GM23338 (cell line): ENCODE measurements around the gene HPRT1. TPM values are rescaled to one million over a fixed set of nuclear protein-coding genes. Genes with fewer than 3 reads are reported as not detected.

ENCODE experiments used
- ATAC-seq: fragments of 200-7000 bp; cut with Tn5 transposase; 3 replicates; pipeline ENCODE4 v1.9.1; 2020
- DNase-seq: peaks from one replicate; pipeline ENCODE4 v3.0.0-alpha.2; 2015; ENCODE audit warnings: low spot score
- H2AFZ ChIP-seq: fragments of 200-600 bp; sonication (generic); 2 replicates; pipeline ENCODE4 v1.8.0; 2016; ENCODE audit warnings: antibody characterized with exemption, mild to moderate bottlenecking, moderate library complexity
- H3F3A ChIP-seq: fragments of 200-600 bp; sonication (generic); replicated peaks from 2 replicates; pipeline ENCODE4 v1.8.0; 2017; ENCODE audit warnings: antibody characterized with exemption, mixed run types, low read depth
- H3K27ac ChIP-seq: fragments of 200-600 bp; sonication (generic); 2 replicates; pipeline ENCODE4 v1.6.1; 2016; ENCODE audit warnings: low read depth
- H3K27me3 ChIP-seq: fragments of 200-600 bp; sonication (generic); 2 replicates; pipeline ENCODE4 v1.8.0; 2016; ENCODE audit warnings: mild to moderate bottlenecking, mixed run types, moderate library complexity; ENCODE audit not compliant: insufficient read depth
- H3K36me3 ChIP-seq: fragments of 200-600 bp; sonication (generic); 2 replicates; pipeline ENCODE4 v1.8.0; 2016; ENCODE audit warnings: mild to moderate bottlenecking; ENCODE audit not compliant: insufficient read depth
- H3K4me1 ChIP-seq: fragments of 200-600 bp; sonication (generic); 2 replicates; pipeline ENCODE4 v1.8.0; 2016; ENCODE audit warnings: mild to moderate bottlenecking, moderate library complexity; ENCODE audit not compliant: insufficient read depth
- H3K4me2 ChIP-seq: fragments of 200-600 bp; sonication (generic); 2 replicates; pipeline ENCODE4 v1.7.1; 2017; ENCODE audit warnings: mixed run types
- H3K4me3 ChIP-seq: fragments of 200-600 bp; sonication (generic); 2 replicates; pipeline ENCODE4 v1.6.1; 2016; ENCODE audit warnings: mixed run types
- H3K79me2 ChIP-seq: fragments of 200-600 bp; sonication (generic); replicated peaks from 2 replicates; pipeline ENCODE4 v1.8.0; 2017; ENCODE audit warnings: mild to moderate bottlenecking; ENCODE audit not compliant: insufficient read depth
- H3K9me2 ChIP-seq: fragments of 200-600 bp; sonication (generic); 2 replicates; pipeline ENCODE4 v1.8.0; 2017; ENCODE audit not compliant: insufficient read depth
- H4K20me1 ChIP-seq: fragments of 200-600 bp; sonication (generic); replicated peaks from 2 replicates; pipeline ENCODE4 v1.8.0; 2017; ENCODE audit warnings: mild to moderate bottlenecking; ENCODE audit not compliant: insufficient read depth
- H3K27ac Mint-ChIP-seq: 2 replicates; pipeline ENCODE4 v1.8.0; 2020; ENCODE audit warnings: inconsistent platforms, mild to moderate bottlenecking, moderate library complexity, mixed read lengths
- H3K27me3 Mint-ChIP-seq: 3 replicates; pipeline ENCODE4 v1.8.0; 2022; ENCODE audit warnings: low read depth, mild to moderate bottlenecking, moderate library complexity, mixed read lengths, inconsistent platforms; ENCODE audit not compliant: insufficient read depth, poor library complexity
- H3K36me3 Mint-ChIP-seq: 3 replicates; pipeline ENCODE4 v1.8.0; 2021; ENCODE audit warnings: low read depth, mild to moderate bottlenecking, inconsistent platforms, moderate library complexity, mixed read lengths
- H3K4me1 Mint-ChIP-seq: 3 replicates; pipeline ENCODE4 v1.8.0; 2020; ENCODE audit warnings: mild to moderate bottlenecking, inconsistent platforms, mixed read lengths
- H3K4me3 Mint-ChIP-seq: 3 replicates; pipeline ENCODE4 v1.8.0; 2021; ENCODE audit warnings: moderate library complexity, mild to moderate bottlenecking, inconsistent platforms, mixed read lengths
- H3K9me3 Mint-ChIP-seq: 3 replicates; pipeline ENCODE4 v1.8.0; 2020; ENCODE audit warnings: moderate library complexity, mild to moderate bottlenecking, inconsistent platforms, mixed read lengths
- CREB1 ChIP-seq: fragments of 250-450 bp; sonication (Bioruptor Pico); IDR thresholded peaks from 2 replicates; pipeline ENCODE4 v1.5.0; 2020; ENCODE audit warnings: low read depth, mild to moderate bottlenecking, moderate library complexity
- EZH2 ChIP-seq: fragments of 200-600 bp; sonication (generic); IDR thresholded peaks from one replicate; pipeline ENCODE4 v1.8.0; 2017; ENCODE audit warnings: antibody characterized with exemption, mild to moderate bottlenecking, low read depth; ENCODE audit not compliant: unreplicated experiment
- EZH2phosphoT487 ChIP-seq: fragments of 200-600 bp; sonication (generic); IDR thresholded peaks from one replicate; pipeline ENCODE4 v1.8.1; 2018; ENCODE audit warnings: antibody characterized with exemption; ENCODE audit not compliant: unreplicated experiment
- JUNB ChIP-seq: IDR thresholded peaks from one replicate; pipeline ENCODE4 v1.6.1; 2016; ENCODE audit warnings: antibody characterized with exemption; ENCODE audit not compliant: unreplicated experiment
- NANOG ChIP-seq: IDR thresholded peaks from 2 replicates; pipeline ENCODE4 v1.6.1; 2016; ENCODE audit warnings: antibody characterized with exemption, borderline replicate concordance
- POLR2AphosphoS5 ChIP-seq: IDR thresholded peaks from 2 replicates; pipeline ENCODE4 v1.6.1; 2016; ENCODE audit warnings: antibody characterized with exemption, low read depth
- REST ChIP-seq: IDR thresholded peaks from one replicate; pipeline ENCODE4 v1.6.1; 2018; ENCODE audit warnings: antibody characterized with exemption; ENCODE audit not compliant: unreplicated experiment
- STAT1 ChIP-seq: IDR thresholded peaks from one replicate; pipeline ENCODE4 v1.6.1; 2016; ENCODE audit warnings: antibody characterized with exemption; ENCODE audit not compliant: unreplicated experiment
- ZNF114 ChIP-seq: fragments of 250-450 bp; sonication (Bioruptor Pico); IDR thresholded peaks from 2 replicates; pipeline ENCODE4 v1.5.0; 2020; ENCODE audit warnings: mild to moderate bottlenecking, moderate library complexity
- ZNF331 ChIP-seq: fragments of 250-450 bp; sonication (Bioruptor Pico); IDR thresholded peaks from 2 replicates; pipeline ENCODE4 v1.5.0; 2020; ENCODE audit warnings: low read depth, mild to moderate bottlenecking, moderate library complexity
- polyA plus RNA-seq: library from polyadenylated mRNA; unstranded; fragments of >200 nt; fragmentation: Nextera tagmentation; extraction: Ambion mirVana; gene quantifications from 2 replicates; pipeline ENCODE4 v1.2.1, GENCODE V29; 2016
- total RNA-seq: library from RNA; depleted of rRNA; stranded (reverse); fragments of >200 nt; shearing (Covaris generic); gene quantifications from 2 replicates; pipeline ENCODE4 v1.2.3, GENCODE V29; 2014
- TF ChIP-seq, protein P1 (sequence below), 2 experiments: fragments of 200-600 bp in 1 of 2; sonication (generic) in 1 of 2; conservative IDR thresholded peaks; 2 replicates each; pipeline versions ENCODE4 v1.5.1 to v1.6.1; 2016 to 2017; ENCODE audit warnings: antibody characterized with exemption in 2 of 2, low read depth in 2 of 2, mild to moderate bottlenecking in 2 of 2, moderate library complexity in 1 of 2
- TF ChIP-seq, protein P2 (sequence below): fragments of 250-450 bp; sonication (Bioruptor Pico); IDR thresholded peaks from 2 replicates; pipeline ENCODE4 v1.5.0; 2020; ENCODE audit warnings: mild to moderate bottlenecking, moderate library complexity
- TF ChIP-seq, protein P3 (sequence below): IDR thresholded peaks from 2 replicates; pipeline ENCODE4 v1.6.1; 2016; ENCODE audit warnings: antibody characterized with exemption

Gene HPRT1
- total and polyA plus RNA-seq, 2 experiments from 2014 or later: 27.0 to 79.4 TPM

DNA sequence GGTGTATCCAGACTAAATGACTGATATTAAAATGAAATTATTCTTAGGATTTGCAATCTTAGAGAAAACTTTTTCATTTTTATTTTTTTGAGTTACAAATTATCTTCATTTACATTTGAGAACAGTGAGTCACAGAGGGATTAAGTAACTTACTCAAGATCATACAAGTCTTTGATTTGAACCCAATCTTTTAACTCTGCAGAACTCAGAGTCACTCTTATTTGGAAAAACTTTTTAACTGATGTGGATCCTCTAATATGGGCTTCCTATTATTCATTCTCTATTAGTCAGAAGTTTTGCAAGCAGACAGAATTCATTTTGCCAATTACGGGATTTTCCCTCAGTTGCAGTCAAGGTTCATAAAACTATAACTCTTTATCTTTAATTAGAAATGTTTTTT, 20.1 kb downstream of the HPRT1 start:
- H3K27ac Mint-ChIP-seq: no peak overlapping the region
- no peak overlapping the region for H3K4me3 Mint-ChIP-seq
- Histone ChIP-seq H3F3A (no peaks in the 10 kb centered on the region), H3K27ac (no peak overlapping the region), H3K4me3 (no peak overlapping the region), H2AFZ (no peak overlapping the region), H4K20me1 (no peaks in the 10 kb centered on the region), H3K9me2 (no peaks in the 10 kb centered on the region), H3K4me1 (no peaks in the 10 kb centered on the region), H3K4me2 (no peak overlapping the region), H3K27me3 (no peaks in the 10 kb centered on the region), H3K36me3 (no peaks in the 10 kb centered on the region), H3K79me2 (no peaks in the 10 kb centered on the region)
- peaks cover 23% of the 10 kb centered on the region; the same call in 2 of the 3 replicates for H3K36me3 Mint-ChIP-seq
- peaks cover 4% of the 10 kb centered on the region for H3K27me3 Mint-ChIP-seq
- no peak for DNase-seq
- no peaks in the 10 kb centered on the region for H3K4me1 Mint-ChIP-seq
- H3K9me3 Mint-ChIP-seq: no peaks in the 10 kb centered on the region
- TF ChIP-seq, protein P1, sequence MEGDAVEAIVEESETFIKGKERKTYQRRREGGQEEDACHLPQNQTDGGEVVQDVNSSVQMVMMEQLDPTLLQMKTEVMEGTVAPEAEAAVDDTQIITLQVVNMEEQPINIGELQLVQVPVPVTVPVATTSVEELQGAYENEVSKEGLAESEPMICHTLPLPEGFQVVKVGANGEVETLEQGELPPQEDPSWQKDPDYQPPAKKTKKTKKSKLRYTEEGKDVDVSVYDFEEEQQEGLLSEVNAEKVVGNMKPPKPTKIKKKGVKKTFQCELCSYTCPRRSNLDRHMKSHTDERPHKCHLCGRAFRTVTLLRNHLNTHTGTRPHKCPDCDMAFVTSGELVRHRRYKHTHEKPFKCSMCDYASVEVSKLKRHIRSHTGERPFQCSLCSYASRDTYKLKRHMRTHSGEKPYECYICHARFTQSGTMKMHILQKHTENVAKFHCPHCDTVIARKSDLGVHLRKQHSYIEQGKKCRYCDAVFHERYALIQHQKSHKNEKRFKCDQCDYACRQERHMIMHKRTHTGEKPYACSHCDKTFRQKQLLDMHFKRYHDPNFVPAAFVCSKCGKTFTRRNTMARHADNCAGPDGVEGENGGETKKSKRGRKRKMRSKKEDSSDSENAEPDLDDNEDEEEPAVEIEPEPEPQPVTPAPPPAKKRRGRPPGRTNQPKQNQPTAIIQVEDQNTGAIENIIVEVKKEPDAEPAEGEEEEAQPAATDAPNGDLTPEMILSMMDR (conservative IDR thresholded peaks at IDR 0.05; ENCODE audit: low read depth in 2 of 2): no peak
- TF ChIP-seq STAT1 (no peak), CREB1 (CRISPR knock-in tag) (no peak), ZNF331 (CRISPR knock-in tag) (no peak), ZNF114 (CRISPR knock-in tag) (no peak), JUNB (no peak), EZH2 (no peak), REST (no peak), EZH2phosphoT487 (no peak), NANOG (no peak), POLR2AphosphoS5 (no peak)
- TF ChIP-seq, protein P2, sequence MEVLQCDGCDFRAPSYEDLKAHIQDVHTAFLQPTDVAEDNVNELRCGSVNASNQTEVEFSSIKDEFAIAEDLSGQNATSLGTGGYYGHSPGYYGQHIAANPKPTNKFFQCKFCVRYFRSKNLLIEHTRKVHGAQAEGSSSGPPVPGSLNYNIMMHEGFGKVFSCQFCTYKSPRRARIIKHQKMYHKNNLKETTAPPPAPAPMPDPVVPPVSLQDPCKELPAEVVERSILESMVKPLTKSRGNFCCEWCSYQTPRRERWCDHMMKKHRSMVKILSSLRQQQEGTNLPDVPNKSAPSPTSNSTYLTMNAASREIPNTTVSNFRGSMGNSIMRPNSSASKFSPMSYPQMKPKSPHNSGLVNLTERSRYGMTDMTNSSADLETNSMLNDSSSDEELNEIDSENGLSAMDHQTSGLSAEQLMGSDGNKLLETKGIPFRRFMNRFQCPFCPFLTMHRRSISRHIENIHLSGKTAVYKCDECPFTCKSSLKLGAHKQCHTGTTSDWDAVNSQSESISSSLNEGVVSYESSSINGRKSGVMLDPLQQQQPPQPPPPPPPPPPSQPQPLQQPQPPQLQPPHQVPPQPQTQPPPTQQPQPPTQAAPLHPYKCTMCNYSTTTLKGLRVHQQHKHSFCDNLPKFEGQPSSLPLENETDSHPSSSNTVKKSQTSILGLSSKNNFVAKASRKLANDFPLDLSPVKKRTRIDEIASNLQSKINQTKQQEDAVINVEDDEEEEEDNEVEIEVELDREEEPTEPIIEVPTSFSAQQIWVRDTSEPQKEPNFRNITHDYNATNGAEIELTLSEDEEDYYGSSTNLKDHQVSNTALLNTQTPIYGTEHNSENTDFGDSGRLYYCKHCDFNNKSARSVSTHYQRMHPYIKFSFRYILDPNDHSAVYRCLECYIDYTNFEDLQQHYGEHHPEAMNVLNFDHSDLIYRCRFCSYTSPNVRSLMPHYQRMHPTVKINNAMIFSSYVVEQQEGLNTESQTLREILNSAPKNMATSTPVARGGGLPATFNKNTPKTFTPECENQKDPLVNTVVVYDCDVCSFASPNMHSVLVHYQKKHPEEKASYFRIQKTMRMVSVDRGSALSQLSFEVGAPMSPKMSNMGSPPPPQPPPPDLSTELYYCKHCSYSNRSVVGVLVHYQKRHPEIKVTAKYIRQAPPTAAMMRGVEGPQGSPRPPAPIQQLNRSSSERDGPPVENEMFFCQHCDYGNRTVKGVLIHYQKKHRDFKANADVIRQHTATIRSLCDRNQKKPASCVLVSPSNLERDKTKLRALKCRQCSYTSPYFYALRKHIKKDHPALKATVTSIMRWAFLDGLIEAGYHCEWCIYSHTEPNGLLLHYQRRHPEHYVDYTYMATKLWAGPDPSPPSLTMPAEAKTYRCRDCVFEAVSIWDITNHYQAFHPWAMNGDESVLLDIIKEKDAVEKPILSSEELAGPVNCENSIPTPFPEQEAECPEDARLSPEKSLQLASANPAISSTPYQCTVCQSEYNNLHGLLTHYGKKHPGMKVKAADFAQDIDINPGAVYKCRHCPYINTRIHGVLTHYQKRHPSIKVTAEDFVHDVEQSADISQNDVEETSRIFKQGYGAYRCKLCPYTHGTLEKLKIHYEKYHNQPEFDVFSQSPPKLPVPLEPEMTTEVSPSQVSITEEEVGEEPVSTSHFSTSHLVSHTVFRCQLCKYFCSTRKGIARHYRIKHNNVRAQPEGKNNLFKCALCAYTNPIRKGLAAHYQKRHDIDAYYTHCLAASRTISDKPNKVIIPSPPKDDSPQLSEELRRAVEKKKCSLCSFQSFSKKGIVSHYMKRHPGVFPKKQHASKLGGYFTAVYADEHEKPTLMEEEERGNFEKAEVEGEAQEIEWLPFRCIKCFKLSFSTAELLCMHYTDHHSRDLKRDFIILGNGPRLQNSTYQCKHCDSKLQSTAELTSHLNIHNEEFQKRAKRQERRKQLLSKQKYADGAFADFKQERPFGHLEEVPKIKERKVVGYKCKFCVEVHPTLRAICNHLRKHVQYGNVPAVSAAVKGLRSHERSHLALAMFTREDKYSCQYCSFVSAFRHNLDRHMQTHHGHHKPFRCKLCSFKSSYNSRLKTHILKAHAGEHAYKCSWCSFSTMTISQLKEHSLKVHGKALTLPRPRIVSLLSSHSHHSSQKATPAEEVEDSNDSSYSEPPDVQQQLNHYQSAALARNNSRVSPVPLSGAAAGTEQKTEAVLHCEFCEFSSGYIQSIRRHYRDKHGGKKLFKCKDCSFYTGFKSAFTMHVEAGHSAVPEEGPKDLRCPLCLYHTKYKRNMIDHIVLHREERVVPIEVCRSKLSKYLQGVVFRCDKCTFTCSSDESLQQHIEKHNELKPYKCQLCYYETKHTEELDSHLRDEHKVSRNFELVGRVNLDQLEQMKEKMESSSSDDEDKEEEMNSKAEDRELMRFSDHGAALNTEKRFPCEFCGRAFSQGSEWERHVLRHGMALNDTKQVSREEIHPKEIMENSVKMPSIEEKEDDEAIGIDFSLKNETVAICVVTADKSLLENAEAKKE (CRISPR knock-in tag): no peak
- TF ChIP-seq, protein P3, sequence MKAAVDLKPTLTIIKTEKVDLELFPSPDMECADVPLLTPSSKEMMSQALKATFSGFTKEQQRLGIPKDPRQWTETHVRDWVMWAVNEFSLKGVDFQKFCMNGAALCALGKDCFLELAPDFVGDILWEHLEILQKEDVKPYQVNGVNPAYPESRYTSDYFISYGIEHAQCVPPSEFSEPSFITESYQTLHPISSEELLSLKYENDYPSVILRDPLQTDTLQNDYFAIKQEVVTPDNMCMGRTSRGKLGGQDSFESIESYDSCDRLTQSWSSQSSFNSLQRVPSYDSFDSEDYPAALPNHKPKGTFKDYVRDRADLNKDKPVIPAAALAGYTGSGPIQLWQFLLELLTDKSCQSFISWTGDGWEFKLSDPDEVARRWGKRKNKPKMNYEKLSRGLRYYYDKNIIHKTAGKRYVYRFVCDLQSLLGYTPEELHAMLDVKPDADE: no peak
- no peak for ATAC-seq
